Heart right ventricle (tissue), 16 donors: ENCODE data around the gene PTPN11. TPM values are rescaled to one million over a fixed set of nuclear protein-coding genes. Genes with fewer than 3 reads are reported as not detected.

Source experiments
- ATAC-seq, 8 donors: fragments of 200-7000 bp; cut with Tn5 transposase; one replicate each; pipeline ENCODE4 v1.9.1; 2020; ENCODE audit warnings: mild to moderate bottlenecking in 8 of 8, moderate library complexity in 8 of 8, moderate number of reproducible peaks in 1 of 8
- DNase-seq, 2 donors: peaks; one replicate each; pipeline ENCODE4 v3.0.0-alpha.2; 2020
- H3K27ac ChIP-seq, 10 donors: fragments of 200-600 bp; sonication (generic) in 2 of 10; one replicate each; pipeline versions ENCODE4 v1.5.0 to v1.8.0; 2020 to 2022; ENCODE audit warnings: mild to moderate bottlenecking in 3 of 10
- H3K27me3 ChIP-seq, 7 donors: fragments of 200-600 bp; one replicate each; pipeline ENCODE4 v1.8.0; 2021 to 2022; ENCODE audit warnings: mild to moderate bottlenecking in 2 of 7
- H3K36me3 ChIP-seq, 9 donors: fragments of 200-600 bp; sonication (generic) in 1 of 9; one replicate each; pipeline versions ENCODE4 v1.5.0 to v1.8.0; 2020 to 2022; ENCODE audit warnings: mild to moderate bottlenecking in 2 of 9
- H3K4me1 ChIP-seq, 9 donors: fragments of 200-600 bp; sonication (generic) in 1 of 9; one replicate each; pipeline versions ENCODE4 v1.5.0 to v1.8.0; 2020 to 2022; ENCODE audit warnings: mild to moderate bottlenecking in 4 of 9
- H3K4me3 ChIP-seq, 10 donors: fragments of 200-600 bp; sonication (generic) in 2 of 10; one replicate each; pipeline versions ENCODE4 v1.5.0 to v1.8.0; 2020 to 2022; ENCODE audit warnings: mild to moderate bottlenecking in 7 of 10, moderate library complexity in 2 of 10
- H3K9me3 ChIP-seq, 11 donors: fragments of 200-600 bp in 10 of 11; sonication (generic) in 2 of 11; one replicate each; pipeline versions ENCODE4 v1.5.0 to v1.8.0; 2013 to 2022; ENCODE audit warnings: mild to moderate bottlenecking in 2 of 11, control low read depth in 1 of 11, moderate library complexity in 1 of 11
- CTCF ChIP-seq, 9 donors: fragments of 200-600 bp; sonication (generic) in 2 of 9; IDR thresholded peaks; one replicate each; pipeline versions ENCODE4 v1.5.0 to v1.8.0; 2021 to 2022; ENCODE audit warnings: antibody characterized with exemption in 9 of 9, mild to moderate bottlenecking in 5 of 9, moderate library complexity in 1 of 9
- WGBS, 2 donors: extraction: QIAGEN DNeasy Blood & Tissue Kit; methylation state at CpG; one replicate each; pipeline ENCODE4 v1.1.7; 2013; ENCODE audit warnings: inconsistent platforms in 1 of 2; 5-methylcytosine and 5-hydroxymethylcytosine counted together
- intact Hi-C, 10 donors: fragments of 100-400 bp; cut with DNase I; formaldehyde crosslinking; loops; one replicate each; pipeline versions ENCODE4 v1.11.1 to v1.14.2; 2022
- polyA plus RNA-seq, 2 donors: library from polyadenylated mRNA; stranded (reverse); fragments of 200-250 nt; gene quantifications; one replicate each; pipeline ENCODE4 v1.2.3, GENCODE V29; 2013
- total RNA-seq, 10 donors: library from RNA; stranded (reverse); fragmentation: NEBNext Ultra II Directional in 3 of 10; extraction: Animal tissue kit (Norgen Biotek cat#: 25700) in 3 of 10; gene quantifications; one replicate each; pipeline versions ENCODE4 v1.2.1 to v1.2.4, GENCODE V29; 2021 to 2023
- donor health status: Arrhythmogenic right ventricular cardiomyopathy.
- donor health status: ischemic (EF 13 %, LVEDD 7.1; RV severe dilation, severe dysfunction).
- donor health status: healthy with polysubstance abuse.
- donor health status: DM: no; HTN: yes; CAD: no.
- donor health status: DM: no; HTN: no; CAD: no.
- donor health status: ischemic (EF 25% LVEDD 6.9; RV normal size, moderate dysfunction).
- donor health status: ischemic (EF 25% LVEDD 5.7; RV mildly dilated, moderate dysfunction).
- donor health status: healthy.
- donor health status: DM: yes; HTN: yes; CAD: no.
- donor health status: Ischemic cardiomyopathy.
- donor health status: ischemic (EF 35%, LVEDD 5.7; RV mildly dilated, moderate dysfunction).
- donor health status: nonischemic (EF 11% LVEDD 7.7; RV severe dilation, severe dysfunction).
- donor health status: DM: yes; HTN: yes; CAD: no.
- donor health status: PGD.
- donor health status: ischemic (EF 29% LVEDD 5.4; RV normal size, mild dysfunction).
- donor health status: nonischemic (EF 23%, LVEDD 6.1; RV moderate dilation, normal function).

The PTPN11 gene
- total and polyA plus RNA-seq, 12 donors: 22.4 to 222 (median 141) TPM

GRCh38 chr12:112532106-112532505 lies 113.4 kb downstream of the PTPN11 start:
- no peak for DNase-seq
- no peak for ATAC-seq
- Histone ChIP-seq H3K36me3 (no peaks in the 10 kb centered on the region), H3K27ac (no peak overlapping the region), H3K4me3 (no peak overlapping the region), H3K4me1 (no peaks in the 10 kb centered on the region), H3K9me3 (peaks cover 0 to 5% (median 0%) of the 10 kb centered on the region in 11 donors), H3K27me3 (no peaks in the 10 kb centered on the region)
- no peak for TF ChIP-seq CTCF (IDR thresholded peaks at IDR 0.05)
- intact Hi-C loops: no loop called here
- WGBS, 2 donors: 67 to 85% methylated on average over 1 of the region's 1 CpG

GRCh38 chr12:112533528-112533927 lies 114.8 kb downstream of the PTPN11 start:
- intact Hi-C loops: no loop called here
- DNase-seq (no peak), ATAC-seq (no peak)
- no peak for TF ChIP-seq CTCF (IDR thresholded peaks at IDR 0.05)
- 68 to 69% methylated on average over 7 of the region's 7 CpGs for WGBS, 2 donors
- Histone ChIP-seq H3K27ac (no peak overlapping the region), H3K9me3 (peaks cover 0 to 5% (median 0%) of the 10 kb centered on the region in 11 donors), H3K4me1 (no peaks in the 10 kb centered on the region), H3K27me3 (no peaks in the 10 kb centered on the region), H3K36me3 (no peaks in the 10 kb centered on the region), H3K4me3 (no peak overlapping the region)

- intact Hi-C loops: no loop called here
- H3K4me1 ChIP-seq: no peaks in the 10 kb centered on the region
- WGBS, 2 donors: 79 to 86% methylated on average over 6 of the region's 6 CpGs
- ATAC-seq (no peak), DNase-seq (no peak)
- H3K27ac ChIP-seq: no peak overlapping the region
- H3K4me3 ChIP-seq: no peak overlapping the region
- H3K36me3 ChIP-seq: no peaks in the 10 kb centered on the region
- H3K9me3 ChIP-seq: peaks cover 0 to 5% (median 0%) of the 10 kb centered on the region in 11 donors
- no peak for TF ChIP-seq CTCF (IDR thresholded peaks at IDR 0.05)
- peaks cover 0 to 14% (median 4%) of the 10 kb centered on the region in 7 donors for H3K27me3 ChIP-seq
Measured at GRCh38 chr12:112535017-112535416, 116.3 kb downstream of the PTPN11 start.

- H3K36me3 ChIP-seq: no peaks in the 10 kb centered on the region
- H3K27me3 ChIP-seq: peaks cover 0 to 22% (median 7%) of the 10 kb centered on the region in 7 donors
- WGBS, 2 donors: 80 to 83% methylated on average over 6 of the region's 6 CpGs
- intact Hi-C loops: no loop called here
- ATAC-seq (no peak), DNase-seq (no peak)
- H3K4me1 ChIP-seq: no peaks in the 10 kb centered on the region
- no peak overlapping the region for H3K4me3 ChIP-seq
- no peak for TF ChIP-seq CTCF (IDR thresholded peaks at IDR 0.05)
- H3K9me3 ChIP-seq: peaks cover 0 to 5% (median 0%) of the 10 kb centered on the region in 11 donors
- no peak overlapping the region for H3K27ac ChIP-seq
Measured at GRCh38 chr12:112535637-112536366, 117.1 kb downstream of the PTPN11 start.
